Measurements from ENCODE around the gene SLC25A5.
A peak's percentile ranks its signal among the peaks of the same experiment; 100 is the strongest.

SLC25A5 gene

GRCh38 chrX:119505945-119506344 lies 37.7 kb downstream of the SLC25A5 start:
- no peak for DNase-seq (ENCODE audit: low read depth in 2 of 2)

GRCh38 chrX:119507206-119507605 lies 39.0 kb downstream of the SLC25A5 start:
- no peak for DNase-seq (ENCODE audit: low read depth in 2 of 2)

- DNase-seq (ENCODE audit: low read depth in 2 of 2), result no peak
Measured at GRCh38 chrX:119512146-119512800, 44.0 kb downstream of the SLC25A5 start.

- DNase-seq (ENCODE audit: low read depth in 2 of 2), result peak; percentile 3 to 5
Measured at GRCh38 chrX:119516157-119516702, 48.0 kb downstream of the SLC25A5 start.

- no peak for DNase-seq (ENCODE audit: low read depth in 2 of 2)
Measured at GRCh38 chrX:119518371-119518770, 50.1 kb downstream of the SLC25A5 start.
